Keratinocyte (primary cell): Measurements from ENCODE around the gene PLPP1. TPM values are rescaled to one million over a fixed set of nuclear protein-coding genes. Genes with fewer than 3 reads are reported as not detected.

Experiments
- DNase-seq: peaks from one replicate; pipeline ENCODE4 v3.0.0-alpha.2; 2011; ENCODE audit warnings: low read depth, missing footprints, low spot score
- FAIRE-seq: peaks from 2 replicates; lab custom pipeline; 2011; peaks lifted over from hg19 to GRCh38; lab: Jason Lieb, UNC
- H2AFZ ChIP-seq: 2 replicates; pipeline ENCODE4 v1.6.0; 2012; ENCODE audit warnings: low read length, control low read depth, inconsistent platforms; ENCODE audit not compliant: control insufficient read depth
- H3K27ac ChIP-seq: 2 replicates; pipeline ENCODE4 v1.5.1; 2011; ENCODE audit warnings: low read length; ENCODE audit not compliant: control insufficient read depth, insufficient read depth
- H3K27me3 ChIP-seq: 3 replicates; pipeline ENCODE4 v1.6.0; 2011; ENCODE audit warnings: low read length; ENCODE audit not compliant: control insufficient read depth, insufficient read depth; ENCODE audit errors: extremely low read depth
- H3K36me3 ChIP-seq, 2 experiments: 2 replicates in 1 of 2; 3 replicates in 1 of 2; pipeline ENCODE4 v1.5.1; 2011; ENCODE audit warnings: low read length in 2 of 2, mild to moderate bottlenecking in 1 of 2; ENCODE audit not compliant: control insufficient read depth in 2 of 2, insufficient read depth in 2 of 2; ENCODE audit errors: extremely low read depth in 1 of 2
- H3K4me1 ChIP-seq: 3 replicates; pipeline ENCODE4 v1.5.1; 2011; ENCODE audit warnings: low read length; ENCODE audit not compliant: control insufficient read depth, insufficient read depth; ENCODE audit errors: extremely low read depth
- H3K4me2 ChIP-seq: 3 replicates; pipeline ENCODE4 v1.6.0; 2011; ENCODE audit warnings: low read depth, low read length; ENCODE audit not compliant: control insufficient read depth, insufficient read depth; ENCODE audit errors: extremely low read depth
- H3K4me3 ChIP-seq, 3 experiments: fragments of 200-600 bp in 1 of 3; sonication (generic) in 1 of 3; 2 replicates in 2 of 3; 3 replicates in 1 of 3; pipeline ENCODE4 v1.5.1; 2011 to 2016; ENCODE audit warnings: low read length in 3 of 3, mild to moderate bottlenecking in 3 of 3, control low read depth in 2 of 3, inconsistent platforms in 1 of 3, low read depth in 1 of 3, mixed read lengths in 1 of 3, mixed run types in 1 of 3, moderate library complexity in 1 of 3; ENCODE audit not compliant: control insufficient read depth in 2 of 3, insufficient read depth in 2 of 3; ENCODE audit errors: extremely low read depth in 1 of 3
- H3K79me2 ChIP-seq: 2 replicates; pipeline ENCODE4 v1.6.0; 2012; ENCODE audit warnings: low read length; ENCODE audit not compliant: control insufficient read depth, insufficient read depth
- H3K9ac ChIP-seq: 3 replicates; pipeline ENCODE4 v1.6.0; 2011; ENCODE audit warnings: low read length; ENCODE audit not compliant: control insufficient read depth, insufficient read depth; ENCODE audit errors: extremely low read depth
- H3K9me1 ChIP-seq: 3 replicates; pipeline ENCODE4 v1.6.0; 2011; ENCODE audit warnings: low read length; ENCODE audit not compliant: control insufficient read depth, insufficient read depth; ENCODE audit errors: extremely low read depth
- H3K9me3 ChIP-seq: 2 replicates; pipeline ENCODE4 v1.5.1; 2012; ENCODE audit warnings: low read depth, low read length; ENCODE audit not compliant: control insufficient read depth
- H4K20me1 ChIP-seq: 3 replicates; pipeline ENCODE4 v1.6.0; 2011; ENCODE audit warnings: low read length; ENCODE audit not compliant: control insufficient read depth, insufficient read depth; ENCODE audit errors: extremely low read depth
- EZH2 ChIP-seq: IDR thresholded peaks from one replicate; pipeline ENCODE4 v1.6.1; 2012; ENCODE audit warnings: inconsistent platforms, mild to moderate bottlenecking, low read length, moderate library complexity
- dilution Hi-C: fragments of 300-500 bp; cut with MboI; formaldehyde crosslinking; loops from one replicate; pipeline ENCODE4 v1.7.0; 2020; ENCODE audit warnings: low sequenced_read_pairs; ENCODE audit not compliant: extremely low pct_ligation_motif_present
- polyA plus RNA-seq, 5 experiments: library from polyadenylated mRNA; depleted of rRNA in 3 of 5; stranded (reverse) in 3 of 5; stranded (forward) in 1 of 5; unstranded in 1 of 5; fragments of >200 nt; gene quantifications; 1 replicate in 1 of 5; 2 replicates in 3 of 5; 3 replicates in 1 of 5; pipeline versions ENCODE4 v1.2.1 to v1.2.3, GENCODE V29; 2011 to 2012; ENCODE audit warnings: missing spikeins in 2 of 5, low read depth in 1 of 5, low replicate concordance in 1 of 5
- TF ChIP-seq, protein P1 (sequence below), 3 experiments: IDR thresholded peaks in 1 of 3; conservative IDR thresholded peaks in 1 of 3; optimal IDR thresholded peaks in 1 of 3; 2 replicates in 2 of 3; 3 replicates in 1 of 3; pipeline versions ENCODE3 to v1.5.1; 2011; ENCODE audit warnings: low read length in 3 of 3, mild to moderate bottlenecking in 3 of 3, moderate library complexity in 2 of 3, control low read depth in 1 of 3, inconsistent platforms in 1 of 3; ENCODE audit not compliant: insufficient read depth in 2 of 3; ENCODE audit errors: extremely low read depth in 1 of 3

The PLPP1 gene
- polyA plus RNA-seq, 1 donor (not counting 4 experiments of a cell fraction or from before 2014, with no cell fraction given): 13.2 TPM

DNA sequence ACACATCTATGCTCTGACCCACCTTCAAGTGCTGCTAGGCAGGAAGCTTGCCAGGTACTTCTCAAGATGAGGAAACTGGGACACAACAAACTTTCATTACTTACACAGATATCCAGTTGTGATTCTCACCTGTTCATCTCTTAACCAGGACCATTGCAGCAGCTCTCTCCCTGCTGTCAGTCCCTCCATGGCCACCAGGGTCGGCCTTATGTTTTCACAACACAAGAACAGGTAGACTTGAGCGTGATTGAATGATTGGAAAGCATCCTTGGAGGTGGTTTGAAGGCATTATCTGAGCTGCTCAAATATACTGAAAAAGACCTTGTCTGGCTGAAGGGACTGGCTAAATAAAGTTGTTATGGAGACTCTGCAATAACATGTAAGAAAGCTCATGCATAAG, 132.6 kb downstream of the PLPP1 start:
- H3K9me1 ChIP-seq: no peaks in the 10 kb centered on the region
- FAIRE-seq (no peak), DNase-seq (no peak)
- H3K27ac ChIP-seq: no peak overlapping the region
- no peaks in the 10 kb centered on the region for H3K79me2 ChIP-seq
- no peaks in the 10 kb centered on the region for H4K20me1 ChIP-seq
- H3K4me2 ChIP-seq: no peak overlapping the region
- no peaks in the 10 kb centered on the region for H3K9me3 ChIP-seq
- no peak overlapping the region for H3K4me3 ChIP-seq
- H3K27me3 ChIP-seq: no peaks in the 10 kb centered on the region
- H3K9ac ChIP-seq: no peak overlapping the region
- no peaks in the 10 kb centered on the region for H3K4me1 ChIP-seq
- H3K36me3 ChIP-seq: peaks cover 2 to 15% of the 10 kb centered on the region in 2 experiments
- dilution Hi-C loops: no loop called here
- H2AFZ ChIP-seq: no peak overlapping the region
- TF ChIP-seq, protein P1, sequence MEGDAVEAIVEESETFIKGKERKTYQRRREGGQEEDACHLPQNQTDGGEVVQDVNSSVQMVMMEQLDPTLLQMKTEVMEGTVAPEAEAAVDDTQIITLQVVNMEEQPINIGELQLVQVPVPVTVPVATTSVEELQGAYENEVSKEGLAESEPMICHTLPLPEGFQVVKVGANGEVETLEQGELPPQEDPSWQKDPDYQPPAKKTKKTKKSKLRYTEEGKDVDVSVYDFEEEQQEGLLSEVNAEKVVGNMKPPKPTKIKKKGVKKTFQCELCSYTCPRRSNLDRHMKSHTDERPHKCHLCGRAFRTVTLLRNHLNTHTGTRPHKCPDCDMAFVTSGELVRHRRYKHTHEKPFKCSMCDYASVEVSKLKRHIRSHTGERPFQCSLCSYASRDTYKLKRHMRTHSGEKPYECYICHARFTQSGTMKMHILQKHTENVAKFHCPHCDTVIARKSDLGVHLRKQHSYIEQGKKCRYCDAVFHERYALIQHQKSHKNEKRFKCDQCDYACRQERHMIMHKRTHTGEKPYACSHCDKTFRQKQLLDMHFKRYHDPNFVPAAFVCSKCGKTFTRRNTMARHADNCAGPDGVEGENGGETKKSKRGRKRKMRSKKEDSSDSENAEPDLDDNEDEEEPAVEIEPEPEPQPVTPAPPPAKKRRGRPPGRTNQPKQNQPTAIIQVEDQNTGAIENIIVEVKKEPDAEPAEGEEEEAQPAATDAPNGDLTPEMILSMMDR (optimal IDR thresholded peaks at IDR 0.05 in 1 of 3, IDR thresholded peaks at IDR 0.05 in 1 of 3, conservative IDR thresholded peaks at IDR 0.05 in 1 of 3; ENCODE audit: extremely low read depth in 1 of 3, insufficient read depth in 2 of 3, low read length in 3 of 3): peak in 1 of 3 experiments; percentile 45
- TF ChIP-seq EZH2: no peak

DNA sequence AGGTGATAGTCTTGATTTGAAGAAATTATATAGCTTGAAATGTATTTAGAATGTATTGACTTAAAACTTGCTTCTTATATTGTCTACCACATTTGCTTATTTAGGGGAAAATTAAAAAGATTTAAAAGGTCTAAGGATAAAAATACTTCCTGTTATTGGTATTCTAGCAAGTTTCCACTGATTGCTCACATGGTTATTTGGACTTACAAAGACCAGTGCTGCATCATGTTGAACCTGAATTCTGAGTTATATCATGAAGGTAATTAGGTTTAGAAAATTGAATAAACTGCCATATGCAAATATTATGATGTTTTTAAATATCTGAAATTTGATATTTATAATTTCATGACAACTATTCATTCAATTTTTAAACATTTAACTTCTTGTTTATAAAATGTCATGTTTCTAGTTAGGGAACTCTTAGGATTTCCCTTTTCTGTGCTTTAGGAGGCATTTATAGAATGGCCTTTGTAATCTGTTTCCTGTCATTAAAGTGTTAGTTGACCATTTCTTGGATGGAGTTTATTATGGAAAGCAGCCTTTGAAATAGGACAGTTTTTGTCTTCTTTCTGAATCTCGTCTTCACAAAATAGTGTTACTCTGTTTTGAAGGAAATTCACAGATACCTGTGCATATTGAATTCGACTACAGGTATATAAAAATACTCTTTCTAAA, 141.1 kb downstream of the PLPP1 start:
- Histone ChIP-seq H3K27me3 (no peaks in the 10 kb centered on the region), H3K4me2 (no peak overlapping the region), H3K4me3 (no peak overlapping the region), H3K9ac (no peak overlapping the region), H3K4me1 (no peaks in the 10 kb centered on the region), H3K9me3 (no peaks in the 10 kb centered on the region), H3K27ac (no peak overlapping the region), H3K9me1 (no peaks in the 10 kb centered on the region), H4K20me1 (no peaks in the 10 kb centered on the region), H2AFZ (no peak overlapping the region), H3K79me2 (no peaks in the 10 kb centered on the region), H3K36me3 (peaks cover 0 to 7% of the 10 kb centered on the region in 2 experiments)
- no peak for FAIRE-seq
- dilution Hi-C loops: no loop called here
- TF ChIP-seq, protein P1 (optimal IDR thresholded peaks at IDR 0.05 in 1 of 3, IDR thresholded peaks at IDR 0.05 in 1 of 3, conservative IDR thresholded peaks at IDR 0.05 in 1 of 3; ENCODE audit: extremely low read depth in 1 of 3, insufficient read depth in 2 of 3, low read length in 3 of 3): no peak
- no peak for TF ChIP-seq EZH2
- no peak for DNase-seq
